Measurements from ENCODE around the gene MOB3A.

MOB3A gene

DNA sequence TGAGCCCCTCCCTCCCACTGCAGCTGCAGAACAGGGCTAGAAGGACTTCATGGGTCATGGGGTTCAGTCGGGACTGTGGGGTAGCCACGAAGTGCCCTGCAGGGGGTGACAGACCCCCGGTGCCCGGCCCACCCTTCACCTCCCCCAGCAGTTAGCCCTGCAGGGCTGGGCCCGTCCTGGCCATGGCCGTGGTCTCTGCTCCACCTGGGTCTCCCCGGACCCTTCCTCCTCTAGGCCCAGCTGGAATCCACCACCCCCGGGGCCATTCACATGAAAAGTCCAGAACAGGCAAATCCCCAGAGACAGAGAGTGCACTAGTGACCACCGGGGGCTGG lies 62.3 kb downstream of the MOB3A start (continued):
- TF ChIP-seq, protein P1, sequence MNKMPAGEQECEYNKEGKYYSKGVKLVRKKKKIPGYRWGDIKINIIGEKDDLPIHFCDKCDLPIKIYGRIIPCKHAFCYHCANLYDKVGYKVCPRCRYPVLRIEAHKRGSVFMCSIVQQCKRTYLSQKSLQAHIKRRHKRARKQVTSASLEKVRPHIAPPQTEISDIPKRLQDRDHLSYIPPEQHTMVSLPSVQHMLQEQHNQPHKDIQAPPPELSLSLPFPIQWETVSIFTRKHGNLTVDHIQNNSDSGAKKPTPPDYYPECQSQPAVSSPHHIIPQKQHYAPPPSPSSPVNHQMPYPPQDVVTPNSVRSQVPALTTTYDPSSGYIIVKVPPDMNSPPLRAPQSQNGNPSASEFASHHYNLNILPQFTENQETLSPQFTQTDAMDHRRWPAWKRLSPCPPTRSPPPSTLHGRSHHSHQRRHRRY (tag by site-specific recombination; IDR thresholded peaks at IDR 0.05) = no peak
- TF ChIP-seq SETDB1 (IDR thresholded peaks at IDR 0.05; ENCODE audit: insufficient read length, low read length) = no peak
- TF ChIP-seq, protein P2, sequence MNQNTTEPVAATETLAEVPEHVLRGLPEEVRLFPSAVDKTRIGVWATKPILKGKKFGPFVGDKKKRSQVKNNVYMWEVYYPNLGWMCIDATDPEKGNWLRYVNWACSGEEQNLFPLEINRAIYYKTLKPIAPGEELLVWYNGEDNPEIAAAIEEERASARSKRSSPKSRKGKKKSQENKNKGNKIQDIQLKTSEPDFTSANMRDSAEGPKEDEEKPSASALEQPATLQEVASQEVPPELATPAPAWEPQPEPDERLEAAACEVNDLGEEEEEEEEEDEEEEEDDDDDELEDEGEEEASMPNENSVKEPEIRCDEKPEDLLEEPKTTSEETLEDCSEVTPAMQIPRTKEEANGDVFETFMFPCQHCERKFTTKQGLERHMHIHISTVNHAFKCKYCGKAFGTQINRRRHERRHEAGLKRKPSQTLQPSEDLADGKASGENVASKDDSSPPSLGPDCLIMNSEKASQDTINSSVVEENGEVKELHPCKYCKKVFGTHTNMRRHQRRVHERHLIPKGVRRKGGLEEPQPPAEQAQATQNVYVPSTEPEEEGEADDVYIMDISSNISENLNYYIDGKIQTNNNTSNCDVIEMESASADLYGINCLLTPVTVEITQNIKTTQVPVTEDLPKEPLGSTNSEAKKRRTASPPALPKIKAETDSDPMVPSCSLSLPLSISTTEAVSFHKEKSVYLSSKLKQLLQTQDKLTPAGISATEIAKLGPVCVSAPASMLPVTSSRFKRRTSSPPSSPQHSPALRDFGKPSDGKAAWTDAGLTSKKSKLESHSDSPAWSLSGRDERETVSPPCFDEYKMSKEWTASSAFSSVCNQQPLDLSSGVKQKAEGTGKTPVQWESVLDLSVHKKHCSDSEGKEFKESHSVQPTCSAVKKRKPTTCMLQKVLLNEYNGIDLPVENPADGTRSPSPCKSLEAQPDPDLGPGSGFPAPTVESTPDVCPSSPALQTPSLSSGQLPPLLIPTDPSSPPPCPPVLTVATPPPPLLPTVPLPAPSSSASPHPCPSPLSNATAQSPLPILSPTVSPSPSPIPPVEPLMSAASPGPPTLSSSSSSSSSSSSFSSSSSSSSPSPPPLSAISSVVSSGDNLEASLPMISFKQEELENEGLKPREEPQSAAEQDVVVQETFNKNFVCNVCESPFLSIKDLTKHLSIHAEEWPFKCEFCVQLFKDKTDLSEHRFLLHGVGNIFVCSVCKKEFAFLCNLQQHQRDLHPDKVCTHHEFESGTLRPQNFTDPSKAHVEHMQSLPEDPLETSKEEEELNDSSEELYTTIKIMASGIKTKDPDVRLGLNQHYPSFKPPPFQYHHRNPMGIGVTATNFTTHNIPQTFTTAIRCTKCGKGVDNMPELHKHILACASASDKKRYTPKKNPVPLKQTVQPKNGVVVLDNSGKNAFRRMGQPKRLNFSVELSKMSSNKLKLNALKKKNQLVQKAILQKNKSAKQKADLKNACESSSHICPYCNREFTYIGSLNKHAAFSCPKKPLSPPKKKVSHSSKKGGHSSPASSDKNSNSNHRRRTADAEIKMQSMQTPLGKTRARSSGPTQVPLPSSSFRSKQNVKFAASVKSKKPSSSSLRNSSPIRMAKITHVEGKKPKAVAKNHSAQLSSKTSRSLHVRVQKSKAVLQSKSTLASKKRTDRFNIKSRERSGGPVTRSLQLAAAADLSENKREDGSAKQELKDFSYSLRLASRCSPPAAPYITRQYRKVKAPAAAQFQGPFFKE (tag by site-specific recombination; IDR thresholded peaks at IDR 0.05; ENCODE audit: borderline replicate concordance) = no peak
- no peak for TF ChIP-seq ZNF24 (tag by site-specific recombination; IDR thresholded peaks at IDR 0.05)
- TF ChIP-seq, protein P3, sequence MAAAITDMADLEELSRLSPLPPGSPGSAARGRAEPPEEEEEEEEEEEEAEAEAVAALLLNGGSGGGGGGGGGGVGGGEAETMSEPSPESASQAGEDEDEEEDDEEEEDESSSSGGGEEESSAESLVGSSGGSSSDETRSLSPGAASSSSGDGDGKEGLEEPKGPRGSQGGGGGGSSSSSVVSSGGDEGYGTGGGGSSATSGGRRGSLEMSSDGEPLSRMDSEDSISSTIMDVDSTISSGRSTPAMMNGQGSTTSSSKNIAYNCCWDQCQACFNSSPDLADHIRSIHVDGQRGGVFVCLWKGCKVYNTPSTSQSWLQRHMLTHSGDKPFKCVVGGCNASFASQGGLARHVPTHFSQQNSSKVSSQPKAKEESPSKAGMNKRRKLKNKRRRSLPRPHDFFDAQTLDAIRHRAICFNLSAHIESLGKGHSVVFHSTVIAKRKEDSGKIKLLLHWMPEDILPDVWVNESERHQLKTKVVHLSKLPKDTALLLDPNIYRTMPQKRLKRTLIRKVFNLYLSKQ (tag by site-specific recombination; IDR thresholded peaks at IDR 0.05; ENCODE audit: borderline replicate concordance) = no peak
- no peak for TF ChIP-seq ZNF175 (tag by site-specific recombination; IDR thresholded peaks at IDR 0.05)
- no peak for TF ChIP-seq SP2 (tag by site-specific recombination; IDR thresholded peaks at IDR 0.05)

DNA sequence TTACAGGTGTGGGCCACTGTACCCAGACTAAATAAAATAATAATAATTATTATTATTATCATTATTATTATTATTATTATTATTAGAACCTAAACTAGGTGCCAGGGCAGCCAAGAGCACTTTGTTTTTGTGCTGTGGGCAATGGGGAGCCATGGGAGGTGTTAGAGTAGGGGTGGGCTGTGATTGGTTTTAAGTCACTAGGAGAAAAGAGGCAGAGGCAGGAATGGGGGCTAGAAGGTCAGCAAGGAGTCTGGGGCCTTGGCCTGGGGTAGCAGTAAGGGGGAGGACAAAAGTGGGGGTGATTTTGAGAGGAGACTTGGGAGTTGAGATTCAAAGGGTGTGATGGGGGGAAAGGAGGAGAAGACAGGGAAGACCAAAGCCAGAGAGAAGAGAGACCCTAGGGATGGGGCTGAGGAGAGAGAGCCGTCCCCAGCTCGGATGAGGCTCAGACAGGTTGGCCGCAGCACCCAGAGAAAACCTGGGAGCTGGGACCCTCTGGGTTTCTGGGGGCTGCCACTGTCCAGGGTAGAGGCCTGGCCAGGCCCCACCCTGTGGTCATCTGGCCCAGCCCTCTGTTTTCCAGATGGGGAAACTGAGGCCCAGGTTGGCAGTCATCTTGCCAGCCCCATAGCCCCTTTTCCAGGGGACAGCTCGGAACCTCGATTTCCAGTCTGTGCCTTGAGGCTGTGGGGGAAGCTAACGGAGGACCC lies 62.9 kb downstream of the MOB3A start:
- Histone ChIP-seq H3K27ac (ENCODE audit: extremely low read depth, low read depth, low read length) (no peak overlapping the region), H3K36me3 (ENCODE audit: control insufficient read depth in 2 of 2, insufficient read depth in 1 of 2, low read length in 2 of 2) (peaks cover 0 to 1% of the 10 kb centered on the region in 2 experiments; a peak in 1 of 3 replicates), H3K9me3 (ENCODE audit: control insufficient read depth, insufficient read depth, low read depth, low read length) (no peaks in the 10 kb centered on the region), H3K4me1 (ENCODE audit: control insufficient read depth, insufficient read depth, low read length) (peaks cover 6% of the 10 kb centered on the region; the same call in 1 of the 2 replicates), H3K4me3 (ENCODE audit: low read depth, low read length) (no peak overlapping the region)
- TF ChIP-seq ZNF16 (tag by site-specific recombination; IDR thresholded peaks at IDR 0.05; ENCODE audit: low read depth) (peak; percentile 90), ZNF10 (tag by site-specific recombination; IDR thresholded peaks at IDR 0.05) (no peak)
- ChIA-PET CTCF (interaction anchor here (0.6 to 1.6 kb wide), 3 partner anchors 13 to 37 kb away, joined by 3 to 6 read pairs (median 3); no protein-coding TSS in a partner anchor), POLR2A (interaction anchor here (0.5 to 2.1 kb wide), 3 partner anchors 9 to 611 kb away, joined by 4 to 11 read pairs (median 5); no protein-coding TSS in a partner anchor)

DNA sequence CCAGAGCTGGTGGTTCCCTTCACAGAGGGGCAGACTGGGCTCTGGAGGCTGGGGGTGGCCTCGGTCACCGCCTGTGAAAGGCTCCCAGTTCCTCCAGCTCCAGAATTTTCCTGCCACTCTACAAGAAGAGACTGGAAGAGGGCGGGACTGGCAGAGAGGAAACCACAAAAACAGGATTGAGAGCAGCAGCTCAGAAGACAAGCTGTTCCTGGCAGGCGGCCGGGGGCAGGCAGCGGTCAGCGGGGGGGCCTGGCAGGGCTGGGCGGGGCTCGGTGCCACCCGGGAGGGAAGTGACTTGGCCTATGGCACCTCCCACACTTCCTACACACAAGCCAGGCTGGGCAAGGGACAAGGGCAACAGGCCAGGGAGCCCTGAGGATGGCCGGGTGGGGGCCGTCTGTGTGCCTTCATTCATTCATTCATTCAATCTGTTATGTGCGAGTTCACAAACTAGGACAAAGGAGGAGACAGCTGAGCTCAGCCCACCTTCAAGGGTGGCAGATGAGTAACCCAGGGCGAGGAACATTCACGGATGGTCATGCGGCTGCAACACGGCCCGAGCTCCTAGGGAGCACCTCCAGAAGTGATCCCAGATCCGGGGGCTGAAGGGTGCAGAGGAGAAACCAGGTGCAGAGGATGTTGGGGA lies 63.7 kb downstream of the MOB3A start:
- ChIA-PET POLR2A (interaction anchor here (0.8 to 2.1 kb wide), 4 partner anchors 8 to 19 kb away, joined by 3 to 11 read pairs (median 4); no protein-coding TSS in a partner anchor), CTCF (interaction anchor here (1.6 kb wide), 1 partner anchor 12 kb away, joined by 6 read pairs; no protein-coding TSS in a partner anchor)
- Histone ChIP-seq H3K9me3 (ENCODE audit: control insufficient read depth, insufficient read depth, low read depth, low read length) (no peaks in the 10 kb centered on the region), H3K27ac (ENCODE audit: extremely low read depth, low read depth, low read length) (no peak overlapping the region; the same call in 1 of the 2 replicates), H3K36me3 (ENCODE audit: control insufficient read depth in 2 of 2, insufficient read depth in 1 of 2, low read length in 2 of 2) (no peaks in the 10 kb centered on the region), H3K4me1 (ENCODE audit: control insufficient read depth, insufficient read depth, low read length) (peaks cover 2% of the 10 kb centered on the region; the same call in 1 of the 2 replicates), H3K4me3 (ENCODE audit: low read depth, low read length) (no peak overlapping the region)
- TF ChIP-seq, protein P4, sequence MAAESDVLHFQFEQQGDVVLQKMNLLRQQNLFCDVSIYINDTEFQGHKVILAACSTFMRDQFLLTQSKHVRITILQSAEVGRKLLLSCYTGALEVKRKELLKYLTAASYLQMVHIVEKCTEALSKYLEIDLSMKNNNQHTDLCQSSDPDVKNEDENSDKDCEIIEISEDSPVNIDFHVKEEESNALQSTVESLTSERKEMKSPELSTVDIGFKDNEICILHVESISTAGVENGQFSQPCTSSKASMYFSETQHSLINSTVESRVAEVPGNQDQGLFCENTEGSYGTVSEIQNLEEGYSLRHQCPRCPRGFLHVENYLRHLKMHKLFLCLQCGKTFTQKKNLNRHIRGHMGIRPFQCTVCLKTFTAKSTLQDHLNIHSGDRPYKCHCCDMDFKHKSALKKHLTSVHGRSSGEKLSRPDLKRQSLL (tag by site-specific recombination; IDR thresholded peaks at IDR 0.05) = peak; percentile 83
- TF ChIP-seq ZNF555 (tag by site-specific recombination; conservative IDR thresholded peaks at IDR 0.05) (no peak), SP7 (tag by site-specific recombination; IDR thresholded peaks at IDR 0.05) (peak; percentile 75), ZNF600 (tag by site-specific recombination; IDR thresholded peaks at IDR 0.05) (0 out of 2 replicates have a peak, but pooled peaks have one; percentile 34), ZNF830 (tag by site-specific recombination; IDR thresholded peaks at IDR 0.05; ENCODE audit: low read depth) (no peak)
- TF ChIP-seq, protein P5, sequence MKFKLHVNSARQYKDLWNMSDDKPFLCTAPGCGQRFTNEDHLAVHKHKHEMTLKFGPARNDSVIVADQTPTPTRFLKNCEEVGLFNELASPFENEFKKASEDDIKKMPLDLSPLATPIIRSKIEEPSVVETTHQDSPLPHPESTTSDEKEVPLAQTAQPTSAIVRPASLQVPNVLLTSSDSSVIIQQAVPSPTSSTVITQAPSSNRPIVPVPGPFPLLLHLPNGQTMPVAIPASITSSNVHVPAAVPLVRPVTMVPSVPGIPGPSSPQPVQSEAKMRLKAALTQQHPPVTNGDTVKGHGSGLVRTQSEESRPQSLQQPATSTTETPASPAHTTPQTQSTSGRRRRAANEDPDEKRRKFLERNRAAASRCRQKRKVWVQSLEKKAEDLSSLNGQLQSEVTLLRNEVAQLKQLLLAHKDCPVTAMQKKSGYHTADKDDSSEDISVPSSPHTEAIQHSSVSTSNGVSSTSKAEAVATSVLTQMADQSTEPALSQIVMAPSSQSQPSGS (tag by site-specific recombination; IDR thresholded peaks at IDR 0.05; ENCODE audit: low read depth) = no peak

Data from HEK293 (cell line).